ENCODE measurements around the gene SDK1. TPM values are rescaled to one million over a fixed set of nuclear protein-coding genes. Genes with fewer than 3 reads are reported as not detected.

Gene SDK1
- total and polyA plus RNA-seq, 2 experiments from 2014 or later: 2.1 to 10.0 TPM

- Histone ChIP-seq H3K27ac (ENCODE audit: low read depth) (no peak overlapping the region), H3F3A (replicated peaks; ENCODE audit: low read depth) (no peaks in the 10 kb centered on the region), H3K9me2 (ENCODE audit: insufficient read depth) (no peaks in the 10 kb centered on the region), H3K4me1 (ENCODE audit: insufficient read depth) (peaks cover 45% of the 10 kb centered on the region), H3K27me3 (ENCODE audit: insufficient read depth) (no peaks in the 10 kb centered on the region), H3K4me2 (no peak overlapping the region), H2AFZ (no peak overlapping the region), H4K20me1 (replicated peaks; ENCODE audit: insufficient read depth) (no peaks in the 10 kb centered on the region), H3K4me3 (no peak overlapping the region), H3K79me2 (replicated peaks; ENCODE audit: insufficient read depth) (no peaks in the 10 kb centered on the region), H3K36me3 (ENCODE audit: insufficient read depth) (no peaks in the 10 kb centered on the region)
- ATAC-seq (no peak), DNase-seq (ENCODE audit: low spot score) (no peak)
- H3K9me3 Mint-ChIP-seq: peaks cover 3% of the 10 kb centered on the region; the same call in 1 of the 3 replicates
- TF ChIP-seq POLR2AphosphoS5 (IDR thresholded peaks at IDR 0.05; ENCODE audit: low read depth) (no peak), ETS1 (IDR thresholded peaks at IDR 0.05) (no peak), STAT1 (IDR thresholded peaks at IDR 0.05; ENCODE audit: unreplicated experiment) (no peak), ZNF331 (CRISPR knock-in tag; IDR thresholded peaks at IDR 0.05; ENCODE audit: low read depth) (no peak), CREB1 (CRISPR knock-in tag; IDR thresholded peaks at IDR 0.05; ENCODE audit: low read depth) (no peak), REST (IDR thresholded peaks at IDR 0.05; ENCODE audit: unreplicated experiment) (no peak), EZH2 (IDR thresholded peaks at IDR 0.05; ENCODE audit: low read depth, unreplicated experiment) (no peak), NANOG (IDR thresholded peaks at IDR 0.05; ENCODE audit: borderline replicate concordance) (no peak), ZNF462 (CRISPR knock-in tag; IDR thresholded peaks at IDR 0.05) (no peak), CTCF (conservative IDR thresholded peaks at IDR 0.05; ENCODE audit: low read depth in 2 of 2) (no peak), JUNB (IDR thresholded peaks at IDR 0.05; ENCODE audit: unreplicated experiment) (no peak)
- H3K4me1 Mint-ChIP-seq: peaks cover 43% of the 10 kb centered on the region
- H3K4me3 Mint-ChIP-seq: no peak overlapping the region
- H3K27ac Mint-ChIP-seq: no peak overlapping the region
- no peaks in the 10 kb centered on the region; the same call in 1 of the 3 replicates for H3K36me3 Mint-ChIP-seq (ENCODE audit: low read depth)
- peaks cover 4% of the 10 kb centered on the region for H3K27me3 Mint-ChIP-seq (ENCODE audit: insufficient read depth, low read depth, poor library complexity)
Observed at GRCh38 chr7:3551536-3551935, 250.5 kb downstream of the SDK1 start.

All from GM23338 (cell line).